PC-9 (cell line): Measurements from ENCODE around the gene MAB21L4. TPM values are rescaled to one million over a fixed set of nuclear protein-coding genes. Genes with fewer than 3 reads are reported as not detected.
A peak's percentile ranks its signal among the peaks of the same experiment; 100 is the strongest.

ENCODE experiments used
- BruUV-seq: library from RNA; stranded (reverse); fragments of 400-500 nt; replicated peaks from 2 replicates; lab custom pipeline; 2021; lab: Mats Ljungman, UMichigan
- CTCF ChIA-PET: fragments of 300-600 bp; sonication (Branson Sonifier 250); formaldehyde crosslinking; loops from one replicate; lab custom pipeline; 2022; ENCODE audit warnings: antibody characterized with exemption; lab: Charles Lee
- POLR2A ChIA-PET: fragments of 300-600 bp; sonication (Branson Sonifier 250); formaldehyde crosslinking; loops from one replicate; lab custom pipeline; 2022; ENCODE audit warnings: antibody characterized with exemption; ENCODE audit not compliant: unreplicated experiment; lab: Charles Lee
- DNase-seq, 2 experiments: peaks; one replicate each; pipeline versions ENCODE4 v3.0.0 to v3.0.0-alpha.2; 2015 to 2022; ENCODE audit warnings: mixed read lengths in 1 of 2
- H2AFZ ChIP-seq: fragments of 200-600 bp; sonication (generic); 2 replicates; pipeline ENCODE4 v1.8.1; 2017; ENCODE audit warnings: antibody characterized with exemption
- H3F3A ChIP-seq: fragments of 200-600 bp; sonication (generic); 2 replicates; pipeline ENCODE4 v1.8.1; 2017; ENCODE audit warnings: antibody characterized with exemption, mild to moderate bottlenecking, low read depth; ENCODE audit not compliant: insufficient read depth
- H3K27ac ChIP-seq: fragments of 200-600 bp; sonication (generic); 2 replicates; pipeline ENCODE4 v1.6.1; 2016; ENCODE audit warnings: mixed run types
- H3K27me3 ChIP-seq: fragments of 200-600 bp; sonication (generic); 2 replicates; pipeline ENCODE4 v1.6.1; 2016; ENCODE audit warnings: low read depth, mixed run types; ENCODE audit not compliant: insufficient read depth
- H3K36me3 ChIP-seq: fragments of 200-600 bp; sonication (generic); 2 replicates; pipeline ENCODE4 v1.6.1; 2016; ENCODE audit warnings: low read depth, mixed run types
- H3K4me1 ChIP-seq: fragments of 200-600 bp; sonication (generic); replicated peaks from 2 replicates; pipeline ENCODE4 v1.6.1; 2016; ENCODE audit warnings: mixed run types; ENCODE audit not compliant: insufficient read depth
- H3K4me2 ChIP-seq: fragments of 200-600 bp; sonication (generic); 2 replicates; pipeline ENCODE4 v1.6.1; 2017; ENCODE audit warnings: mixed run types
- H3K4me3 ChIP-seq: fragments of 200-600 bp; sonication (generic); 2 replicates; pipeline ENCODE4 v1.6.1; 2016; ENCODE audit warnings: mixed run types
- H3K79me2 ChIP-seq: fragments of 200-600 bp; sonication (generic); 2 replicates; pipeline ENCODE4 v1.6.1; 2017; ENCODE audit warnings: low read depth, mixed run types
- H3K9me2 ChIP-seq: fragments of 200-600 bp; sonication (generic); 2 replicates; pipeline ENCODE4 v1.8.1; 2017; ENCODE audit warnings: mild to moderate bottlenecking; ENCODE audit not compliant: insufficient read depth
- H3K9me3 ChIP-seq: fragments of 200-600 bp; sonication (generic); 2 replicates; pipeline ENCODE4 v1.8.1; 2016; ENCODE audit warnings: low read depth; ENCODE audit not compliant: insufficient read depth
- H4K20me1 ChIP-seq: fragments of 200-600 bp; sonication (generic); 2 replicates; pipeline ENCODE4 v1.8.1; 2017; ENCODE audit not compliant: insufficient read depth
- EZH2 ChIP-seq: fragments of 200-600 bp; sonication (generic); IDR thresholded peaks from 2 replicates; pipeline ENCODE4 v1.8.0; 2017; ENCODE audit warnings: antibody characterized with exemption, low read depth
- intact Hi-C: fragments of 100-400 bp; cut with micrococcal nuclease; formaldehyde crosslinking; loops from one replicate; pipeline ENCODE4 v1.10.0; 2022; ENCODE audit not compliant: unreplicated experiment
- total RNA-seq: library from RNA; stranded (reverse); gene quantifications from 2 replicates; pipeline ENCODE4 v1.2.3, GENCODE V29; 2021
- TF ChIP-seq, protein P1 (sequence below): fragments of 200-600 bp; sonication (generic); conservative IDR thresholded peaks from 2 replicates; pipeline ENCODE4 v1.6.1; 2017; ENCODE audit warnings: mixed run types, antibody characterized with exemption, mild to moderate bottlenecking, moderate library complexity

The MAB21L4 gene
- total RNA-seq, 1 experiment from 2014 or later: 68.8 TPM

DNA sequence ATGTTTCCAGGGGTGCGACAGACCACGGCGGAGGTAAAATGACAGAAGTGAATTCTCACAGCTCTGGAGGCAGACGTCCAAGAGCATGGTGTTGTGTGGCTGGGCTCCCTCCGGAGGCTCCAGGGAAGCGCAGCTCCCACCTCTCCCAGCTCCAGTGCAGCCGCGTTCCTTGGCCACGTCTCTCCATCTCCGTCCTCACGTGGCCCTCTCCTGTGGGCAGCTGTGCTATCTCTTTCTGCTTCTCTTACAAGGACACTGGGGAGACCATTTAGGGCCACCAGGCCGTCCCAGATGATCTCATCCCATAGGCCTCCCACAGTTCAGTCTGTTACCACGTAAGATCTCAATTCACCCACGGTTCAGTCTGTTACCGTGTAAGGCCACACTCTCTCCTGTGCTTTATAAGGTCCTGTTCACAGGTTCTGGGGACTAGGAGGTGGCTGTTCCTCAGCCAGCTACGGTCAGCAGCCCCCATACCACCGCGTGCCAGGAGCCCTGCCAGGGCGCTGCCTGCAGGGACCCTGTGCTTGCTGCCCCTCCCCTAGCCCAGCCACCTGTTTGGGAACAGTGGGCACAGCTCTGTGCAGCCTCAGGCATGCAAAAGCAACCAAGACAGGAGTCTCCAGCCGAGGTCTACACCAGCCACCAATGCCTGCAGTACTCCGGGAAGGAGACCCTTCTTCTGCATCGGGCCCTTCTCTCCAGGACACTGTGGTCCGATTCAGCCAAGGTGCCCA is 2.9 kb upstream of the MAB21L4 start:
- peaks cover 65% of the 10 kb centered on the region for H3K4me1 ChIP-seq
- H3K4me2 ChIP-seq: peak overlapping the region; percentile 95
- H3K4me3 ChIP-seq: peak overlapping the region; percentile 22; the same call in 1 of the 2 replicates
- H3K9me3 ChIP-seq: no peaks in the 10 kb centered on the region
- TSS peak; percentile 37 for BruUV-seq
- H2AFZ ChIP-seq: peak overlapping the region; percentile 61
- peak overlapping the region; percentile 87 for H3K27ac ChIP-seq
- no peaks in the 10 kb centered on the region for H3K27me3 ChIP-seq
- H3F3A ChIP-seq: peaks cover 34% of the 10 kb centered on the region
- intact Hi-C loops: loop anchor here (1.0 to 5.0 kb wide), 5 partner anchors 93 to 527 kb away; partner anchors contain the start of genes HDLBP, PPP1R7 and SEPTIN2
- POLR2A ChIA-PET: interaction anchor here (0.6 to 1.2 kb wide), 4 partner anchors 22 to 686 kb away, joined by 3 to 5 read pairs (median 4); no protein-coding TSS in a partner anchor
- no peaks in the 10 kb centered on the region for H4K20me1 ChIP-seq
- CTCF ChIA-PET: interaction anchor here (1.2 to 2.0 kb wide), 2 partner anchors 15 to 93 kb away, joined by 3 to 11 read pairs; no protein-coding TSS in a partner anchor
- no peaks in the 10 kb centered on the region for H3K9me2 ChIP-seq
- no peaks in the 10 kb centered on the region for H3K36me3 ChIP-seq
- DNase-seq: peak in 1 of 2 experiments; percentile 64
- H3K79me2 ChIP-seq: peaks cover 19% of the 10 kb centered on the region
- TF ChIP-seq EZH2: no peak
- TF ChIP-seq, protein P1, sequence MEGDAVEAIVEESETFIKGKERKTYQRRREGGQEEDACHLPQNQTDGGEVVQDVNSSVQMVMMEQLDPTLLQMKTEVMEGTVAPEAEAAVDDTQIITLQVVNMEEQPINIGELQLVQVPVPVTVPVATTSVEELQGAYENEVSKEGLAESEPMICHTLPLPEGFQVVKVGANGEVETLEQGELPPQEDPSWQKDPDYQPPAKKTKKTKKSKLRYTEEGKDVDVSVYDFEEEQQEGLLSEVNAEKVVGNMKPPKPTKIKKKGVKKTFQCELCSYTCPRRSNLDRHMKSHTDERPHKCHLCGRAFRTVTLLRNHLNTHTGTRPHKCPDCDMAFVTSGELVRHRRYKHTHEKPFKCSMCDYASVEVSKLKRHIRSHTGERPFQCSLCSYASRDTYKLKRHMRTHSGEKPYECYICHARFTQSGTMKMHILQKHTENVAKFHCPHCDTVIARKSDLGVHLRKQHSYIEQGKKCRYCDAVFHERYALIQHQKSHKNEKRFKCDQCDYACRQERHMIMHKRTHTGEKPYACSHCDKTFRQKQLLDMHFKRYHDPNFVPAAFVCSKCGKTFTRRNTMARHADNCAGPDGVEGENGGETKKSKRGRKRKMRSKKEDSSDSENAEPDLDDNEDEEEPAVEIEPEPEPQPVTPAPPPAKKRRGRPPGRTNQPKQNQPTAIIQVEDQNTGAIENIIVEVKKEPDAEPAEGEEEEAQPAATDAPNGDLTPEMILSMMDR: no peak

DNA sequence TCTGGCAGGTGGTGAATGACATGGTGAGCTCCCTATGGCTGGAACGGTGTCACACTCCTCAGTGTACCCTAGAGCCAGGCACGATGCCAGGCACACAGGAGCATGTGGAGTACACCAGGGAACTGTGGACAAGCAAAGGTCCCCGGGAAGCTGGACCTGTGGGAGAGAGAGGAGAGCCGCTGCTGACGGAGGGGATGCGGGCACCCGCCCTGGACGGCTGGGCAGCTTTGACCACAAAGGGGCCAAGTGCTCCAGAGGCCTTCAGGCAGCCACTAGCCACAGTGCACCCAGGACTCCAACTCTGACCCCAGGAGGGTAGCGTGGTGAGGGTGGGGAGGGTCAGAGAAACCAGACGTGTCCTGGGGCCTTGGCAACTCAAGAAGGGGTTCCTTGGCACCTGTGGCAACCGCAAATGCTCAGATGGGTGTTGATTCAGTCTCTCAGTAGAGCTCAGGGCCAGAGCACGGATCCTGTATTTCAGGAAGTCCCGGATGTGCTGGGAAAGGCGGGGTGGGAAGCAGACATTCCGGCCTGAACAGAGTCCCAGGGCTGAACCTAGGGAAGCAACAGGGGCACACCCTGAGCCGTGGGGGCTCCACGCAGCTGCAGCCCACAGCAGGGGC is 2.3 kb upstream of the MAB21L4 start:
- DNase-seq: peak; percentile 98 to 99
- no peaks in the 10 kb centered on the region for H3K9me2 ChIP-seq
- intact Hi-C loops: loop anchor here (1.0 to 5.0 kb wide), 5 partner anchors 94 to 526 kb away; partner anchors contain the start of genes HDLBP, PPP1R7 and SEPTIN2
- no peaks in the 10 kb centered on the region for H3K9me3 ChIP-seq
- peak overlapping the region; percentile 22; the same call in 1 of the 2 replicates for H3K4me3 ChIP-seq
- CTCF ChIA-PET: interaction anchor here (1.2 to 2.0 kb wide), 3 partner anchors 16 to 93 kb away, joined by 3 to 11 read pairs (median 3); no protein-coding TSS in a partner anchor
- POLR2A ChIA-PET: interaction anchor here (0.6 to 1.2 kb wide), 4 partner anchors 23 to 686 kb away, joined by 3 to 5 read pairs (median 4); no protein-coding TSS in a partner anchor
- TF ChIP-seq, protein P1: no peak
- TF ChIP-seq EZH2: no peak
- no TSS peak for BruUV-seq
- no peaks in the 10 kb centered on the region for H3K27me3 ChIP-seq
- H3K4me2 ChIP-seq: peak overlapping the region; percentile 95
- H3K4me1 ChIP-seq: peaks cover 69% of the 10 kb centered on the region
- H3K27ac ChIP-seq: peak overlapping the region; percentile 87
- H2AFZ ChIP-seq: peak overlapping the region; percentile 61; the same call in 1 of the 2 replicates
- peaks cover 21% of the 10 kb centered on the region for H3K79me2 ChIP-seq
- no peaks in the 10 kb centered on the region for H4K20me1 ChIP-seq
- peaks cover 37% of the 10 kb centered on the region for H3F3A ChIP-seq
- H3K36me3 ChIP-seq: no peaks in the 10 kb centered on the region
